ENCODE results near the gene HECTD2.
"Not testable (repeated sequence)": the region's sequence is repeated elsewhere in the genome, so short reads cannot be mapped to it uniquely, and the experiment has no call there.

The HECTD2 gene

DNA sequence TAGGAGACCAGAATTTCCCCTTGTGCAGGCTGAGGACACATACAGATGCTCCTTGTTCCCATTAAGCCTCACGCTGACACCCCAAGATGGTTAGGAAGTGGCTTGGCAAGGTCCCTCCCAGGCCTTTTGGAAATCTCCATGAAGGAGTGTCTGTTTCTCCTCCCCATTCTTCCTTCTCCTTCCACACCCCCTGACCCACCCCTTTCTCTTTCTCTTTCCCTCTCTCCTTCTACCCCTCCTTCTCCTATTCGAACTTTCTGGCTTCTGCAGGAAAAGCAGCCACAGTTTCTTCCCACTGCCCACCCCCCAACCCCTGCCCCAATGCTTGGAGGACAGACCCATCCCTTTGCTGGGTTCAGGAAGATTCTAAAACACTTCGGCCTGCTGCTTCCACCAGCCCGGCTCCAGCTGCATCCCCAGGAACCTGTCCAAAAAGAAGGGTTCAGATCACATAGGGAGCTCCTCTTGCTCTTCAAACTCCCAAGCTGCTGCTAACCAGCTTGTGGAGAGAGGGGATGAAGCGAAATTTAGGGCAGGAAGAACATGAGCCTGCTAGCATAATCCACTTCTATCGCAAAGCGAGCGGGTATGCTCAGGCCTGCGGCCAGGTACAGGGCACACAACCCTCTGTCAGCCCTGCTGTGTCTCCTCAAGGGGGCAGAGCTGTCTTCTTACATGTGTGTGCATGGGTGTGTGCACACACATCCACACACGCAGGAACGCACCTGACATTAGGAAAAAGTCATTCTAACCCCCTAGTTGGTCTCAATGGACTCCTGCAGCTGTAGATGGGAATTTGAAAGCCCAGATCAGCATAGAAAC is 142.3 kb downstream of the HECTD2 start:
- Mint-ChIP-seq H3K4me3 (no peak overlapping the region), H3K36me3 (ENCODE audit: low read depth) (no peaks in the 10 kb centered on the region), H3K27me3 (peaks cover 2% of the 10 kb centered on the region), H3K27ac (no peak overlapping the region), H3K9me3 (no peaks in the 10 kb centered on the region), H3K4me1 (no peaks in the 10 kb centered on the region)
- DNase-seq, result no peak
- ATAC-seq, result no peak

DNA sequence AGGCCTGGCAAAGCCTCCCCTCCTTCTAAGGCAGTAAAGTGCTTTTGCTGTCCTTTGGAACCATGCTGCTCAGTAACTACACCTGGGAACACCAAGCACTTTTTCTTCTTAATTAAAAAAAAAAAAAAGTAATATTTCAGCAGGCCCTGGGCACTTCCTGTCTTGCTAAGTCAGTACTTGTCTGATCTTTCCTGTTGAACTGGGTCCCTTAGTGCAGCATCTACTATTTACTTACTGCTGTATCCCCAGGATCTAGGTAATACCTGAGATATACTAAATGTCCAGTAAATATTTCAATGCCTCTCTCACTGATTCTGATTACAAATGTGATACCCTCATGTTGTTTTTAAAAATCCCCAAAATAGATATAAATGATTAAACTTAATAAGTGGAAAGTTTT is 145.3 kb downstream of the HECTD2 start:
- Mint-ChIP-seq H3K9me3 (no peaks in the 10 kb centered on the region), H3K4me1 (no peaks in the 10 kb centered on the region), H3K27ac (no peak overlapping the region), H3K27me3 (peaks cover 2% of the 10 kb centered on the region), H3K36me3 (ENCODE audit: low read depth) (no peaks in the 10 kb centered on the region), H3K4me3 (no peak overlapping the region)
- DNase-seq, result no peak
- ATAC-seq, result no peak

DNA sequence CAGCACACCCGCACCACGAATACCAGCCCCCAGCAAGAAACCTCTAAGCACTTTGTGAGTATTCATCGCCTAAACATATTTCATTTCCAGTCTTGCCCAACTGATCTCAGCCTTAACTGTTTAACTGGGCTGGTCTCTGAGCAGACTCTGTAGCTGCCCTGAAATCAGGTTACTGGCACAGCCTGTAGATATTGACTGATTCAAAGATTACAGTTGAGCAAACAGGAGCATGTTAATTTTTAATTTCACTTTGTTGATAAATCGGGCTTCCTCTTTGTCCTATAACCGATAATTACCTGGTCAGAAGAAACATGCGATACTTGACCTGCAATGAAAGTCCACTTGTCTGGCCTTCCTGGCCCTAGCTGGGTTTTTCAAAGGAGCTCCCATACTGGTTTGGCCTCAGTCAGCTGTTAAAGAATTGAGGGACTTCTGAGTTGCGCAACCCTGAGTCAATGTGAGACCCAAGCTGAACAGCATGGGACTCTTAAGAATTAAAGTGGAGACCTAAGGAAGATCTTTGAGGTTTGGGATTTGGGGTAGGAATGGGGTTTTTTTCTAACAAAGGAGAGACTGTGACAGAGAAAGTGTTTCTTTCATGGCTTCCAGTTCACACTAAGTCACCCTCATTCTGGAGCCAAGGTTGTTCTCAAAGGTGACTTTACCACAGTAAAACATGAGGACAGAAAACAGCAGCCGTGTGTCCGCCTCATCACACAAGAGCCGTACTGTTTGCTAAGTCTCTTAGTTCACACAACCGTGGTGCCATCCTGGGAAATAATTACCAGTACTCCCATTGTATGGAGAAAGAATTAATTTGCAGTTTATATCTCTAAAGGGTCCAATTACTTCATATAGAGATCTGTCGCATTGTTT is 146.8 kb downstream of the HECTD2 start:
- Mint-ChIP-seq H3K27ac (no peak overlapping the region), H3K4me3 (no peak overlapping the region)

DNA sequence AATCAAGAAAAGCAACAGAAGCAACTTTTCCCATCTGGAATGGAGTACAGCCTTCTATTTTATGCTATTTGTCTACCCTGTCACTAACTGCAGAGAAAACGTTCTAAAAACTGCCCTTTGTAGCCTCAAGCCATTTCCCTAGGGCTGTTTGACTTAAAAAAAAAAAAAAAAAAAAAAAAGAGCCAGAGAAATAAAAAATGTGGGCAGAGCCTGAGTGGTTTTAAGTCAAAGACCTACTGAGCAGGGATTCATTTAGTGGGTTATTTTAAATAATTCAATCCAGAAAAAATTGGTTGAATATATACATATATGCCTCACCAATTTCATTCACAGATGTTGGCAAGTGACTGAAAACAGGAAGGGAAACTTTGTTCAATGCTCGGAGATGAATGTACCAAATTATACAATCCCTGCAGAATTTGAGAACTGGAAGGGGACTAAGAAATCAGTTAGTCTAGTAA is 147.5 kb downstream of the HECTD2 start:
- Mint-ChIP-seq H3K27ac (no peak overlapping the region), H3K9me3 (peaks cover 4% of the 10 kb centered on the region), H3K4me1 (peaks cover 3% of the 10 kb centered on the region), H3K36me3 (ENCODE audit: low read depth) (peaks cover 2% of the 10 kb centered on the region), H3K27me3 (peaks cover 6% of the 10 kb centered on the region), H3K4me3 (no peak overlapping the region)
- ATAC-seq, result no peak
- no peak for DNase-seq

More for the DNA sequence above, 146.8 kb downstream of the HECTD2 start:
- DNase-seq (no peak), ATAC-seq (no peak)
- peaks cover 2% of the 10 kb centered on the region for H3K36me3 Mint-ChIP-seq (ENCODE audit: low read depth)
- peaks cover 4% of the 10 kb centered on the region for H3K9me3 Mint-ChIP-seq
- H3K4me1 Mint-ChIP-seq, result peaks cover 3% of the 10 kb centered on the region
- peaks cover 2% of the 10 kb centered on the region for H3K27me3 Mint-ChIP-seq

DNA sequence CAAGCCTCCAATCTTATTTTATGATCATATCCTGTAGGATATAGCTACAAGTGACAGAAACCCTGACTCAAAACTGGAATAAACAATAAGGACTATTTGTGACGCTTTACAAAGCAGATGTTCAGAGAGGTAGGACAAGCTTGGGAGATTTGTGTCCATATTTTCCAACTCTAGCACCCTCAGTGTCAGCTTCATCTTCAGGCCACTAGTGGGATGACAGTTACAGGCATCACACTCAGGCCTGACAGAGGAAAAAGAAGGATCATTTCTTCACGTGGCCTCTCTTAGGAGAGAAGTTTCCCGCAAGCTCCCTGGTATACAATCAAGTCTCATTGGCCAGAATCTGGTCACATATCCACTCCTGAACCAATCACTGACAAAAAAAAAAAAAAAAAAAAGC is 148.3 kb downstream of the HECTD2 start:
- H3K4me1 Mint-ChIP-seq, result peaks cover 6% of the 10 kb centered on the region
- no peak overlapping the region for H3K27ac Mint-ChIP-seq
- H3K4me3 Mint-ChIP-seq, result no peak overlapping the region
- DNase-seq, result no peak
- H3K36me3 Mint-ChIP-seq (ENCODE audit: low read depth), result peaks cover 2% of the 10 kb centered on the region
- no peak for ATAC-seq
- H3K27me3 Mint-ChIP-seq, result peaks cover 6% of the 10 kb centered on the region
- H3K9me3 Mint-ChIP-seq, result peaks cover 4% of the 10 kb centered on the region

DNA sequence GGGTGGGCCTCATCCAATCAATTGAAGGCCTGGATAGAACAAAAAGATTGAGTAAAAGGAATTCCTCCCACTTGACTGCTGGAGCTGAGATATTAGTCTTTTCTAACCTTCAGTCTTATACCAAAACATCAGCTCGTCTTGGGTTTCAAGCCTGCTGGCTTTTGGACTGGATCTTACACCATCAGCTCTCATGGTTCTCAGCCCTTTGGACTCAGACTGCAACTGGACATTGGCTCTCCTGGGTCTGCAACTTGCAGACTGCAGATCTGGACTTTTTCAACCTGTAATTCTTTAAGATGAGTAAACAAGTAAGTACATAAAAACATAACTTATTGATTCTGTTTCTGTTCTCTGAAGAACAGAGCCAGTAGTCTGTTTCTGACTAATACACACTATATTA is 149.0 kb downstream of the HECTD2 start:
- peaks cover 6% of the 10 kb centered on the region for H3K27me3 Mint-ChIP-seq
- no peak overlapping the region for H3K4me3 Mint-ChIP-seq
- DNase-seq (no peak), ATAC-seq (no peak)
- no peak overlapping the region for H3K27ac Mint-ChIP-seq
- peaks cover 4% of the 10 kb centered on the region for H3K9me3 Mint-ChIP-seq
- H3K36me3 Mint-ChIP-seq (ENCODE audit: low read depth), result peaks cover 2% of the 10 kb centered on the region
- H3K4me1 Mint-ChIP-seq, result peaks cover 6% of the 10 kb centered on the region

DNA sequence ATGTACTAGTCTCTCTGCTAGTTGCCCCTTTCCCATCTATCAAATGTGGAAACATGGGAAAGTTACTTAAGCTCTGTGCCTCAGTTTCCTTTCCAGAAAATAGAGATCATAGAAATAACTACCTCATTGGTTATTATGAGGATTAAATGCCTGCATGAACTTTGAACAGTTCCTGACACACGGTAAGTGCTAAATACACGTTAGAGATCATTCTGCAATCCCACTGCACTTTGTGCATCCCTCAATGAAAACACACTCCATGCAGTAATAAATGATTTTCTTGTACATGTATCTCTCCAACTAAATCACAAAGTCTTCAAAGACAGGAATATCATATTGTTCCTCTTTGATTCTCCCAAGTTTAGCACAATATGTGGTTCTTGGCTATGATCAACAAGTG is 149.6 kb downstream of the HECTD2 start:
- DNase-seq (no peak), ATAC-seq (no peak)
- Mint-ChIP-seq H3K4me3 (no peak overlapping the region), H3K27ac (no peak overlapping the region), H3K9me3 (peaks cover 4% of the 10 kb centered on the region), H3K4me1 (peaks cover 6% of the 10 kb centered on the region), H3K27me3 (peaks cover 6% of the 10 kb centered on the region), H3K36me3 (ENCODE audit: low read depth) (peaks cover 2% of the 10 kb centered on the region)

DNA sequence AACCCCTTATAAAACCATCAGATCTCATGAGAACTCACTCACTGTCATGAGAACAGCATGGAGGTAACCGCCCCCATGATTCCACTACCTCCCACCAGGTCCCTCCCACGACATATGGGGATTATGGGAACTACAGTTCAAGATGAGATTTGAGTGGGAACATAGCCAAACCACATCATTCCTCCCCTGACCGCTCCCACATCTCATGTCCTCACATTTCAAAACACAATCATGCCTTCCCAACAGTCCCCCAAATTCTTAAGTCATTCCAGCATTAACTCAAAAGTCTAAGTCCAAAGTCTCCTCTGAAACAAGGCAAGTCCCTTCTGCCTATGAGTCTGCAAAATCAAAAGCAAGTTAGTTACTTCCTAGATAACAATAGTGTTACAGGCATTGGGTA is 150.7 kb downstream of the HECTD2 start:
- not testable (repeated sequence) for H3K9me3 Mint-ChIP-seq; H3K36me3 Mint-ChIP-seq (ENCODE audit: low read depth); H3K27me3 Mint-ChIP-seq; DNase-seq; ATAC-seq; H3K27ac Mint-ChIP-seq; H3K4me3 Mint-ChIP-seq; H3K4me1 Mint-ChIP-seq

DNA sequence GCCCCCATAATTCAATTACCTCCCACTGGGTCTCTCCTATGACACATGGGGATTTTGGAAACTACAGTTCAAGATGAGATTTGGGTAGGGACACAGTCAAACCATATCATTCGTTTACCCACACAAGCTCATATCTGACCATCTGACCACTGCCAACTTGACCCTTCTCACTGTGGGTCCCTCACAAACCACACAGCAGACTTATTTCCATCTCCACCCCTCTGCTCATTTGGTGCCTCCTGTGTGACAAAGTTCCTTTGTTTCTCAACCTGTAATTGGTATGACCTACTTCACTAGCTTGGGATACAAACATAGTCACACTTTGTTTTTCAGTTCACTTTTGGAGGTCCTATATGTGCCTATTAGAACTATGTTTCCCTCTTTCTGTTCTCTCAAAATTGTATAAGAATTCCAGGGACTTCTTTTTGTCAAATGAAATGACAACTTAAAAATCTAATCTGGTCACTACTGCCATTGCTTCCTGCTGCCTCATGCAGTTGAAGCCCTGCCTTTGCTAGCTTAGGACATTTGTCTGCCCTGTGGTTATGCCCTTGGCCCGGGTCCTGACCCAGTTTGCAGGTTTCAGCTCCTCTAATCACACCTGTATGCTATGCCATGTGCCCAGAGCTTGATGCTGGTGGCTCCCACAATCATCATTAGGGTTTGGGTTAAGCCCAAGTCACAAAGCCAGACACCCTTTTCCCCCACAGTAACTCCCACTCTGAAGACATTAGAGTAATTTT is 152.9 kb downstream of the HECTD2 start:
- Mint-ChIP-seq H3K9me3 (peaks cover 4% of the 10 kb centered on the region), H3K4me1 (peaks cover 6% of the 10 kb centered on the region)

DNA sequence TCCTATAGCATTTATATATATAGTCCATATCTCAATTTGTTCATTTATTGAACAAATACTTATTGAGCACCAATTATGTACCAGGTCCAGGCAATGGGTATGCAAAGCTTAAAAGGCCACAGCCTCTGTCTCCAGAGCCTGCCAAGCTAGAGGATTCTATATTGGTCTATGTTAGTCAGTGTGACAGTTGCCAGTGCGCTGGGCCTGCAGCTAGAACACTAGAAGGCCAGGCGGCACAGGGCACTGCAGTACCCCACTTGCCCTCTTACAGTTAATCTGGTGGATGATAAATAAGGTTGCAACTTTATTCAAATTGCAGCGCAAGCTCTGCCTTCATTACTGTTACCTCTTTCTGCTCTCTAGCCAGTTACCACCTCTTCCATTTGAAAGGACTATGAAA is 153.9 kb downstream of the HECTD2 start:
- Mint-ChIP-seq H3K27ac (no peak overlapping the region), H3K27me3 (peaks cover 6% of the 10 kb centered on the region), H3K9me3 (peaks cover 4% of the 10 kb centered on the region), H3K4me3 (no peak overlapping the region), H3K36me3 (ENCODE audit: low read depth) (peaks cover 2% of the 10 kb centered on the region), H3K4me1 (peaks cover 6% of the 10 kb centered on the region)
- DNase-seq (no peak), ATAC-seq (no peak)

More for the DNA sequence above, 152.9 kb downstream of the HECTD2 start:
- Mint-ChIP-seq H3K36me3 (ENCODE audit: low read depth) (peaks cover 2% of the 10 kb centered on the region), H3K27me3 (peaks cover 6% of the 10 kb centered on the region), H3K27ac (no peak overlapping the region), H3K4me3 (no peak overlapping the region)
- DNase-seq (no peak), ATAC-seq (no peak)
